ENCODE data around the gene DNAJC27.

DNA sequence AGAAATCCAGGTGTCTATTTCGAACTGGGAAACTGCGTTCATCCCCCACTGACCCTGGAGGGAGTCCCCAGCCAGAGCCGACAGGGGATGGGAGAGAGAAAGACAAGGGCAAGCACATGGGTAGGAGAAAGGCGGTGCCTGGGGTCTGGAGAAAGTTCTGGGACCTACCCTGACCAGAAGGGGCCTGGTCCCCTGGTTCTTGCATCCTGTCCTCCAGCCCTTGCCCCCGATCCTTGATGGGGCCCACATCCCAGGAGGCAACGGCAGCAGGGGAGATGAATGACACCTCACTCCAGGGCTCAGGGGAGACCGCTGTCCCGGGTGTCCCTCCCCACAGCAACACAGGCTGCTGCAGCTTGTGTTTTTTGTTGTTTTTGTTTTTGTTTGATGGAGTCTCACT is 56.6 kb downstream of the DNAJC27 start:
- TF ChIP-seq EZH2 (IDR thresholded peaks at IDR 0.05; ENCODE audit: insufficient read depth, poor library complexity, severe bottlenecking) (no peak), EZH2phosphoT487 (IDR thresholded peaks at IDR 0.05; ENCODE audit: insufficient read depth, low read depth) (no peak)
